DOHH2 (cell line): ENCODE data around the gene TPPP3.

ENCODE experiments used
- H3F3A ChIP-seq: fragments of 200-600 bp; sonication (generic), shearing (Covaris generic); 2 replicates; pipeline ENCODE4 v1.6.0; 2016; ENCODE audit warnings: antibody characterized with exemption, mild to moderate bottlenecking; ENCODE audit not compliant: control insufficient read depth, insufficient read depth
- H3K27ac ChIP-seq: fragments of 200-600 bp; sonication (generic); 2 replicates; pipeline ENCODE4 v1.5.1; 2014; ENCODE audit warnings: low read depth, mild to moderate bottlenecking, low read length, moderate library complexity
- H3K27me3 ChIP-seq: fragments of 200-600 bp; sonication (generic); 2 replicates; pipeline ENCODE4 v1.6.1; 2014; ENCODE audit warnings: mild to moderate bottlenecking, low read length, mixed read lengths; ENCODE audit not compliant: control insufficient read depth
- H3K36me3 ChIP-seq: fragments of 200-600 bp; sonication (generic); 2 replicates; pipeline ENCODE4 v1.6.1; 2014; ENCODE audit warnings: mild to moderate bottlenecking, low read length, moderate library complexity, mixed read lengths; ENCODE audit not compliant: control insufficient read depth
- H3K4me1 ChIP-seq: fragments of 200-600 bp; sonication (generic); 2 replicates; pipeline ENCODE4 v1.6.1; 2014; ENCODE audit warnings: mild to moderate bottlenecking, low read length, mixed read lengths; ENCODE audit not compliant: control insufficient read depth
- H3K4me2 ChIP-seq: fragments of 200-600 bp; sonication (generic); 2 replicates; pipeline ENCODE4 v1.6.0; 2014; ENCODE audit warnings: mild to moderate bottlenecking, low read length, moderate library complexity
- H3K4me3 ChIP-seq: fragments of 200-600 bp; sonication (generic); 2 replicates; pipeline ENCODE4 v1.5.1; 2014; ENCODE audit warnings: mild to moderate bottlenecking, low read length, mixed read lengths
- H3K79me2 ChIP-seq: fragments of 200-600 bp; sonication (generic); 2 replicates; pipeline ENCODE4 v1.6.1; 2014; ENCODE audit warnings: mild to moderate bottlenecking, low read length, mixed read lengths; ENCODE audit not compliant: control insufficient read depth
- H3K9me2 ChIP-seq: fragments of 200-600 bp; sonication (generic); replicated peaks from 2 replicates; pipeline ENCODE4 v1.6.1; 2014; ENCODE audit warnings: mild to moderate bottlenecking, low read length, mixed read lengths; ENCODE audit not compliant: control insufficient read depth
- H3K9me3 ChIP-seq: fragments of 200-600 bp; sonication (generic); 2 replicates; pipeline ENCODE4 v1.6.1; 2014; ENCODE audit warnings: antibody characterized with exemption, low read length, mixed read lengths; ENCODE audit not compliant: control insufficient read depth, insufficient read depth
- H4K20me1 ChIP-seq: fragments of 200-600 bp; sonication (generic); 2 replicates; pipeline ENCODE4 v1.6.0; 2014; ENCODE audit warnings: low read depth, mild to moderate bottlenecking, antibody characterized with exemption, low read length, moderate library complexity; ENCODE audit not compliant: control insufficient read depth, insufficient read depth
- CTCF ChIP-seq: fragments of 200-600 bp; sonication (generic); IDR thresholded peaks from one replicate; pipeline ENCODE4 v1.5.1; 2014; ENCODE audit warnings: antibody characterized with exemption, mild to moderate bottlenecking, low read depth, low read length; ENCODE audit not compliant: poor library complexity, severe bottlenecking
- EZH2phosphoT487 ChIP-seq: fragments of 200-600 bp; sonication (generic); IDR thresholded peaks from 2 replicates; pipeline ENCODE4 v1.6.1; 2017; ENCODE audit warnings: borderline replicate concordance, mild to moderate bottlenecking, antibody characterized with exemption, low read length, moderate library complexity, mixed read lengths

Gene TPPP3

GRCh38 chr16:67388191-67388590, 5.1 kb downstream of the TPPP3 start:
- H3K79me2 ChIP-seq: no peaks in the 10 kb centered on the region
- H3K9me3 ChIP-seq: no peaks in the 10 kb centered on the region
- H3K4me2 ChIP-seq: no peak overlapping the region
- H3K36me3 ChIP-seq: no peaks in the 10 kb centered on the region
- no peaks in the 10 kb centered on the region for H3K4me1 ChIP-seq
- no peaks in the 10 kb centered on the region for H3F3A ChIP-seq
- H4K20me1 ChIP-seq: no peaks in the 10 kb centered on the region
- no peaks in the 10 kb centered on the region for H3K9me2 ChIP-seq
- TF ChIP-seq EZH2phosphoT487: no peak
- no peak for TF ChIP-seq CTCF
- peaks cover 13% of the 10 kb centered on the region for H3K27me3 ChIP-seq
- H3K4me3 ChIP-seq: no peak overlapping the region
- H3K27ac ChIP-seq: no peak overlapping the region

- no peak overlapping the region for H3K4me3 ChIP-seq
- no peak overlapping the region for H3K27ac ChIP-seq
- H4K20me1 ChIP-seq: no peaks in the 10 kb centered on the region
- no peaks in the 10 kb centered on the region for H3K36me3 ChIP-seq
- H3K79me2 ChIP-seq: no peaks in the 10 kb centered on the region
- no peaks in the 10 kb centered on the region for H3K9me2 ChIP-seq
- no peak overlapping the region for H3K4me2 ChIP-seq
- no peak for TF ChIP-seq CTCF
- TF ChIP-seq EZH2phosphoT487: no peak
- H3F3A ChIP-seq: no peaks in the 10 kb centered on the region
- no peaks in the 10 kb centered on the region for H3K4me1 ChIP-seq
- H3K9me3 ChIP-seq: no peaks in the 10 kb centered on the region
- peaks cover 13% of the 10 kb centered on the region for H3K27me3 ChIP-seq
Measured at GRCh38 chr16:67387479-67388079, 5.7 kb downstream of the TPPP3 start.

GRCh38 chr16:67386861-67387455, 6.3 kb downstream of the TPPP3 start:
- Histone ChIP-seq H3K4me2 (no peak overlapping the region), H4K20me1 (no peaks in the 10 kb centered on the region), H3K27me3 (peaks cover 13% of the 10 kb centered on the region), H3K36me3 (no peaks in the 10 kb centered on the region), H3K4me3 (no peak overlapping the region), H3K27ac (no peak overlapping the region), H3K4me1 (no peaks in the 10 kb centered on the region), H3K79me2 (no peaks in the 10 kb centered on the region), H3F3A (no peaks in the 10 kb centered on the region), H3K9me2 (no peaks in the 10 kb centered on the region), H3K9me3 (no peaks in the 10 kb centered on the region)
- TF ChIP-seq EZH2phosphoT487 (no peak), CTCF (no peak)
